ENCODE data around the gene ACACB. TPM values are rescaled to one million over a fixed set of nuclear protein-coding genes. Genes with fewer than 3 reads are reported as not detected.
"Not testable (repeated sequence)": the region's sequence is repeated elsewhere in the genome, so short reads cannot be mapped to it uniquely, and the experiment has no call there.

The ACACB gene
- total RNA-seq, 2 donors from 2014 or later = 3.4 to 11.1 TPM

- ATAC-seq (no peak), DNase-seq (ENCODE audit: low spot score) (no peak)
- no peaks in the 10 kb centered on the region for H3K27me3 Mint-ChIP-seq
- H3K9me3 Mint-ChIP-seq = no peaks in the 10 kb centered on the region
- no peaks in the 10 kb centered on the region for H3K36me3 Mint-ChIP-seq
- no peak overlapping the region for H3K27ac Mint-ChIP-seq
- H3K4me3 Mint-ChIP-seq = no peak overlapping the region
- peaks cover 0 to 3% of the 10 kb centered on the region in 2 donors for H3K4me1 Mint-ChIP-seq (ENCODE audit: low read depth in 2 of 2)
Observed at GRCh38 chr12:109160433-109160832, 44.0 kb downstream of the ACACB start.

- H3K9me3 Mint-ChIP-seq = no peaks in the 10 kb centered on the region
- DNase-seq (ENCODE audit: low spot score) = no peak
- no peaks in the 10 kb centered on the region for H3K4me1 Mint-ChIP-seq (ENCODE audit: low read depth in 2 of 2)
- no peaks in the 10 kb centered on the region for H3K27me3 Mint-ChIP-seq
- no peak overlapping the region for H3K27ac Mint-ChIP-seq
- no peaks in the 10 kb centered on the region for H3K36me3 Mint-ChIP-seq
- ATAC-seq = no peak
- H3K4me3 Mint-ChIP-seq = no peak overlapping the region
Observed at GRCh38 chr12:109160873-109161272, 44.5 kb downstream of the ACACB start.

DNA sequence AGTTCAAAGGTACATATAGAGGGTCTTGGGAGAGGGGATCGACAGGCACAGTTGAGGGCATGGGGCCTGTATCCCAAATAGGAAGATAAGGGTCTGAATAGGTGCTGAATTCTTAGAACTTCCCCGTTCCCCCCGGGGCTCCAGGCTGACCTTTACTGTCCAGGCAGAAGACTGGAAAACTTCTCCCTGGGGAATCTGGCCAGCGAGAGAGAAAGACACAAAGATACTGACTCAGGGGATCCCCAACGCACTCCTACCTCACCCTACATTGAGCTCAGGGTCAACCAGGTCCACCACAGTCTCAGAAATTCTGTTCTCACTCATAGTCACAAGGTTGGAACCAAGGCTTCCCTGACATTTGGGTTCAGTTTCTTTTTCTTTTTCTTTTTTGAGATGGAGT, 46.2 kb downstream of the ACACB start:
- ATAC-seq (no peak), DNase-seq (ENCODE audit: low spot score) (no peak)
- no peaks in the 10 kb centered on the region for H3K4me1 Mint-ChIP-seq (ENCODE audit: low read depth in 2 of 2)
- no peaks in the 10 kb centered on the region for H3K36me3 Mint-ChIP-seq
- no peaks in the 10 kb centered on the region for H3K27me3 Mint-ChIP-seq
- no peaks in the 10 kb centered on the region for H3K9me3 Mint-ChIP-seq
- H3K27ac Mint-ChIP-seq = no peak overlapping the region
- no peak overlapping the region for H3K4me3 Mint-ChIP-seq

DNA sequence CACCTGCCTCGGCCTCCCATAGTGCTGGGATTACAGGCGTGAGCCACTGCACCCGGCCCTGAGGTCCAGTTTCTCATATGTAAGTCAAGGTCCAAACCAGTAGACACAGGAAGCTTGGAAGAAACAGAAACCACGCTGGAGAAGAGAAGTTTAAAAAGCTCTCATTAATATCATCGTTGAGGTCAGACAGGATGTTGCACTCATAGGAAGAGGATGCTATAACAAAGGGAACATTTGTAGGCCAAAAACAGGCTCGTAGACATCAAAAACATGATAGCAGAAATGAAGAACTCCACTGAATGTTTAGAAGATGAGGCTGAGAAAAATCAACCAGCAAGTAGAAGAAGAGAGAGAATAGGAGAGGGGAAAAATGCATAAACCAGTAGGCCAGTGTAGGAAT, 46.8 kb downstream of the ACACB start:
- no peaks in the 10 kb centered on the region for H3K9me3 Mint-ChIP-seq
- DNase-seq (ENCODE audit: low spot score) (no peak), ATAC-seq (no peak)
- no peak overlapping the region for H3K27ac Mint-ChIP-seq
- no peak overlapping the region for H3K4me3 Mint-ChIP-seq
- H3K27me3 Mint-ChIP-seq = no peaks in the 10 kb centered on the region
- H3K4me1 Mint-ChIP-seq (ENCODE audit: low read depth in 2 of 2) = no peaks in the 10 kb centered on the region
- H3K36me3 Mint-ChIP-seq = no peaks in the 10 kb centered on the region

DNA sequence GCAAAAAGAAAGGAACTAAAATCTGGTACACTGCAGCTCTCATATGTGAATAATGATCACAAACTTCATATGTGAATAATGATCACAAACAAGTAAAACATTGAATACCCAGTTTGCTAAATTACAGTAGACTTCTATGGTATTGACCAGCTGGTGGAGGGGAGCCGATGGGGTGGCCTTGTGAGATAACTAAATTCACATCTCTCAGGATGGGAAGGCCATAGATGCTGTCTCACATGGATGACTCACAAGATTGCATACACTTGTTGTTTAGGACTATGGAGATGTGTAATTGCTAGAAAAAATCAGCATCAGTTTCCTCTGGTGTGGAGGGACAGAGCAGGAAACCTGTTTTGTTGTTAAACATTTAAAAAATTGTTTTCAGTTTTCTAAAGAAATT, 49.2 kb downstream of the ACACB start:
- ATAC-seq (no peak), DNase-seq (ENCODE audit: low spot score) (no peak)
- no peaks in the 10 kb centered on the region for H3K4me1 Mint-ChIP-seq (ENCODE audit: low read depth in 2 of 2)
- H3K36me3 Mint-ChIP-seq = no peaks in the 10 kb centered on the region
- H3K27me3 Mint-ChIP-seq = no peaks in the 10 kb centered on the region
- no peak overlapping the region for H3K27ac Mint-ChIP-seq
- H3K4me3 Mint-ChIP-seq = no peak overlapping the region
- H3K9me3 Mint-ChIP-seq = no peaks in the 10 kb centered on the region

DNA sequence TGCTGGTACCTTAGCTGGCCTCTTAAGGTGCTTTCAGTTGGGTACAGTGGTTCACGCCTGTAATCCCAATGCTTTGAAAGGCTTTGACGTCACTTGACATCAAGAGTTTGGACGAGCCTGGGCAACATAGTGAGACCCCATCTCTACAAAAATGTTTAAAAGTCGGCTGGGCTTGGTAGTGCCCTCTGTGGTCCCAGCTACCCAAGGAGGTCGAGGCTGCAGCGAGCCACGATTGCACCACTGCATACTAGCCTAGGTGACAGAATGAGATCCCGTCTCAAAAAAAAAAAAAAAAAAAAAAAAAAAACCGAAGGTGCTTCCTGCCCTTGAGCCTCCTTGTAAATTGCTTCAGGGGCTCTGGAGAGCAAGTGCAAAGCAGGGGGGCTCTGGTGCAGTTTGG, 50.0 kb downstream of the ACACB start:
- Mint-ChIP-seq H3K4me3 (no peak overlapping the region), H3K4me1 (ENCODE audit: low read depth in 2 of 2) (no peaks in the 10 kb centered on the region), H3K27me3 (no peaks in the 10 kb centered on the region), H3K27ac (no peak overlapping the region), H3K9me3 (no peaks in the 10 kb centered on the region), H3K36me3 (no peaks in the 10 kb centered on the region)
- ATAC-seq = no peak
- no peak for DNase-seq (ENCODE audit: low spot score)

DNA sequence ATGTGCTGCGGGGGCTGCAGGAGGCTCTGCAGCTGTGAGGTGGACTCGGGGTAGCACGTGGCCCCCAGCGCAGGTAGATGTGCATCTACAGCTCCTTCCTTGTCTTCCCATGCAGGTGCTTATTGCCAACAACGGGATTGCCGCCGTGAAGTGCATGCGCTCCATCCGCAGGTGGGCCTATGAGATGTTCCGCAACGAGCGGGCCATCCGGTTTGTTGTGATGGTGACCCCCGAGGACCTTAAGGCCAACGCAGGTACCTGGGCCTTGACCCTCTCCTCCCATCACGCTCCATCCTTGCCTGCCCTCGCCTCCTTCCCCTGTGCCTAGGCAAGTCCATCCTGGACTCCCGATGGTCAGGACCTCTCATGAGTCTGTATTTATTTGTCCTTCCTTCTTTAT, 51.4 kb downstream of the ACACB start:
- no peaks in the 10 kb centered on the region for H3K36me3 Mint-ChIP-seq
- no peaks in the 10 kb centered on the region for H3K9me3 Mint-ChIP-seq
- no peaks in the 10 kb centered on the region for H3K27me3 Mint-ChIP-seq
- no peak overlapping the region for H3K27ac Mint-ChIP-seq
- H3K4me1 Mint-ChIP-seq (ENCODE audit: low read depth in 2 of 2) = no peaks in the 10 kb centered on the region
- H3K4me3 Mint-ChIP-seq = no peak overlapping the region
- ATAC-seq = no peak
- no peak for DNase-seq (ENCODE audit: low spot score)

GRCh38 chr12:109169262-109169661, 52.9 kb downstream of the ACACB start:
- Mint-ChIP-seq H3K36me3 (no peaks in the 10 kb centered on the region), H3K27me3 (no peaks in the 10 kb centered on the region), H3K4me1 (ENCODE audit: low read depth in 2 of 2) (no peaks in the 10 kb centered on the region), H3K27ac (no peak overlapping the region), H3K4me3 (no peak overlapping the region), H3K9me3 (no peaks in the 10 kb centered on the region)
- no peak for ATAC-seq
- no peak for DNase-seq (ENCODE audit: low spot score)

DNA sequence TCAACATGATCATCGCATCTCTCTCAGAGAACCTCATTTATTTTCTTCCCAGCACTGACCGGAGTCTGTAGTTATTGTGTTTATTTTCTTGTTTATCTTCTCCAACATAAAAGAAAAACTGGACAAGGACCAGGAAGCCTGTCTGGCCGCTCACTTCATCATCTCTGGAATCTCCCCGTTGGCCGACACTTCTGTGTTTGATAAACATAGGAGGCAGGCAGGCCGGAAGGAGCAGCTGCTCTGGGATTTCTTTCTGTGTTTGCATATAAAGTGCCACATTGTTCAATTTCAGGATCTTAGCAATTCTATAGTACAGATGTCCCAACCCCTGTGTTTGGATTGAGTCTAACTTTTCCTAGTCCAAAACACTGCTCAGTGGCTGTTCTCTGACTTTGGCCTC, 53.3 kb downstream of the ACACB start:
- no peaks in the 10 kb centered on the region for H3K9me3 Mint-ChIP-seq
- DNase-seq (ENCODE audit: low spot score) = no peak
- H3K27me3 Mint-ChIP-seq = no peaks in the 10 kb centered on the region
- H3K4me3 Mint-ChIP-seq = no peak overlapping the region
- no peaks in the 10 kb centered on the region for H3K4me1 Mint-ChIP-seq (ENCODE audit: low read depth in 2 of 2)
- no peak overlapping the region for H3K27ac Mint-ChIP-seq
- no peaks in the 10 kb centered on the region for H3K36me3 Mint-ChIP-seq
- ATAC-seq = no peak

GRCh38 chr12:109170324-109170723, 53.9 kb downstream of the ACACB start:
- H3K36me3 Mint-ChIP-seq = no peaks in the 10 kb centered on the region
- H3K27ac Mint-ChIP-seq = no peak overlapping the region
- H3K27me3 Mint-ChIP-seq = no peaks in the 10 kb centered on the region
- H3K4me3 Mint-ChIP-seq = no peak overlapping the region
- no peak for ATAC-seq
- no peaks in the 10 kb centered on the region for H3K4me1 Mint-ChIP-seq (ENCODE audit: low read depth in 2 of 2)
- no peaks in the 10 kb centered on the region for H3K9me3 Mint-ChIP-seq
- no peak for DNase-seq (ENCODE audit: low spot score)

- not testable (repeated sequence) for H3K27ac Mint-ChIP-seq; H3K4me3 Mint-ChIP-seq; H3K4me1 Mint-ChIP-seq (ENCODE audit: low read depth in 2 of 2); ATAC-seq; H3K27me3 Mint-ChIP-seq; H3K36me3 Mint-ChIP-seq; DNase-seq (ENCODE audit: low spot score); H3K9me3 Mint-ChIP-seq
Observed at GRCh38 chr12:109172787-109173186, 56.4 kb downstream of the ACACB start.

DNA sequence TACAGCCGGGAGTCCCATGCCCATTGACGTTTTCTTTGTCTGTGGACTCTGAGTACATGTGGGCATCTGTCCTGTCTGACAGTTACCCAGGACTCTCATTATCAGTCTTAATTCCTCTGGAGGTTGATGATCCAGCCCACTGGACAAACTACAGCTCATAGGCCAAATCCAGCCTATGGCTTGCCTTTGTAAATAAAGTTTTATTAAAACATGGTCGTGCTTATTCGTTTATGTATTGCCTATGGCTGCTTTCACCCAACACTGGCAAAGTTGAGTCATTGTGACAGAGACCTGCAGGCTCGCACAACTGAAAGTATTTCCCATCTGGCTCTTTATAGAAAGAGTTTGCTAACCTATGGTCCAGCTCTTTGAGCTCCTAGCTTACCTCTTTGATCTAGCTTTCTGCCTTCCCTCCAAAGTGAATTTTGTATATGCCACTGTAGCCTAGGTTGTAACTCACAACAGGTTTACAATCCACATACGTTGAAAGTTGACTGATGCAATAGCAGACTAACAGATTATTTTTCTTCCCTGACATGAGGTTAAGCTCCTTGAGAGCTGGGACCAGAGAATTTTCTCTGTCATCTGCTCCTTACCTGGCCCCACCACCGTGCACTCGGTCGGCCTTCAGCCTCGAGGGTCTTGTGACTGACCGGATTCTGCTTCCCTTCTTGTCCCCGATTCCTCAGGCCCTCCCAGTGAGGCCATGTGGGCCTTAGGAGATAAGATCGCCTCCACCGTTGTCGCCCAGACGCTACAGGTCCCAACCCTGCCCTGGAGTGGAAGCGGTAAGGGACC, 57.3 kb downstream of the ACACB start:
- no peak for ATAC-seq
- Mint-ChIP-seq H3K4me3 (no peak overlapping the region), H3K36me3 (no peaks in the 10 kb centered on the region)

DNA sequence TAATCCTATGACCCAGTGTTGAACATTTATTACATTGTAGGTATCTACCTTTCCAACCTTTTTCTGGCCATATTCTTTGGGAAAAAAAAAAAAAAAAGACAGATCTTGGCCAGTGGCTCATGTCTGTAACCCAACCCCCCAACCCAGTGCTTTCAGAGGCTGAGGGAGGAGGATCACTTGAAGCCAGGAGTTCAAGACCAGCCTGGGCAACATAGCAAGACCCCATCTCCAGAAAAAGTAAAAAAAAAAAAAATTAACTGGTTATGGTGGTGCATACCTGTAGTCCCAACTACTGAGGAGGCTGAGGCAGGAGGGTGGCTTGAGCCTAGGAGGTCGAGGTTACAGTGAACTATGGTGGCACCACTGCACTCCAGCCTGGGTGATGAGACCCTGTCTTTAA, 58.1 kb downstream of the ACACB start:
- no peaks in the 10 kb centered on the region for H3K27me3 Mint-ChIP-seq
- DNase-seq (ENCODE audit: low spot score) (no peak), ATAC-seq (no peak)
- no peaks in the 10 kb centered on the region for H3K36me3 Mint-ChIP-seq
- H3K4me3 Mint-ChIP-seq = no peak overlapping the region
- H3K27ac Mint-ChIP-seq = no peak overlapping the region
- no peaks in the 10 kb centered on the region for H3K9me3 Mint-ChIP-seq
- H3K4me1 Mint-ChIP-seq (ENCODE audit: low read depth in 2 of 2) = no peaks in the 10 kb centered on the region

More for the DNA sequence above, 57.3 kb downstream of the ACACB start:
- no peak for DNase-seq (ENCODE audit: low spot score)
- Mint-ChIP-seq H3K27me3 (no peaks in the 10 kb centered on the region), H3K9me3 (no peaks in the 10 kb centered on the region), H3K27ac (no peak overlapping the region), H3K4me1 (ENCODE audit: low read depth in 2 of 2) (no peaks in the 10 kb centered on the region)

DNA sequence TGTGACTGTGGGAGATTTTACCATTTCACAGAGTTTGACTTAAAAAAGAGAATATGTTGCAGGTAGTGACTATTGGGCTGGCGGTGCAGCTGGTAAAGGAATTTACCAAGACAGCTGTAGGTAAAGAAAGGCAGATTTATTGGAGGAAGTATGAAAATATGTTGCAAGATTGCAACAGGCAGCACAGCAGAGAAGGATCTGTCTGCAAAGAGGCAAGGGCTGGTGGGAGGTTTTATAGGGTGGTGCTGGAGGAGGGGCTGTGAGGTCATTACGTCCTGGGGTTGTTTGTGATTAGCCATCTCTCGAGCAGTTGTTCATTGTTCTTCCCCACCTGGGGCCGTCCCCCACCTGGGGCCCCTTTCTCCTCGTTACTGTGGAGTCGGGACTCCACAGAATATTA, 62.1 kb downstream of the ACACB start:
- no peak overlapping the region for H3K27ac Mint-ChIP-seq
- peak in 1 of 2 donors; percentile 50 for ATAC-seq
- H3K27me3 Mint-ChIP-seq = no peaks in the 10 kb centered on the region

DNA sequence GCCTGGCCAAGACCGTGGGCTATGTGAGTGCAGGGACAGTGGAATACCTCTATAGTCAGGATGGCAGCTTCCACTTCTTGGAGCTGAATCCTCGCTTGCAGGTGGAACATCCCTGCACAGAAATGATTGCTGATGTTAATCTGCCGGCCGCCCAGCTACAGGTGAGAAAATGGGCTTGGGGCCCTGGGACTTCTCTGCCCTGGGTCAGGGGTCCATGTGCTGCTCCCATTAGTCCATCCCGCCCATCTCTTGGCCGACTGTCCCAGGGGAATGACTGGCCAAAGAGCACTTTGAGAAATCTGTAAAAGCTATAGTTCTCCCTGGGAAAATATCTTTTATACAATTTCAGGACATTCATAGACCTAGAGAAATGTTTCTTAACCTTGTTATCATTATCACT, 63.5 kb downstream of the ACACB start:
- Mint-ChIP-seq H3K4me1 (ENCODE audit: low read depth in 2 of 2) (no peaks in the 10 kb centered on the region), H3K36me3 (no peaks in the 10 kb centered on the region), H3K4me3 (no peak overlapping the region), H3K27me3 (no peaks in the 10 kb centered on the region), H3K27ac (no peak overlapping the region), H3K9me3 (no peaks in the 10 kb centered on the region)
- DNase-seq (ENCODE audit: low spot score) (no peak), ATAC-seq (no peak)

More for the DNA sequence above, 62.1 kb downstream of the ACACB start:
- H3K4me1 Mint-ChIP-seq (ENCODE audit: low read depth in 2 of 2) = no peaks in the 10 kb centered on the region
- H3K36me3 Mint-ChIP-seq = no peaks in the 10 kb centered on the region
- no peak overlapping the region for H3K4me3 Mint-ChIP-seq
- no peak for DNase-seq (ENCODE audit: low spot score)
- no peaks in the 10 kb centered on the region for H3K9me3 Mint-ChIP-seq
